Activated naive CD4-positive, alpha-beta T cell treated with anti-CD3 and anti-CD28 coated beads for 36 hours (primary cell): Measurements from ENCODE around the gene CSNK2A1. TPM values are rescaled to one million over a fixed set of nuclear protein-coding genes. Genes with fewer than 3 reads are reported as not detected.

Experiments used
- CTCF ChIA-PET: fragments of 350-600 bp; sonication (Branson Sonifier 250); formaldehyde crosslinking; loops from one replicate; lab custom pipeline; 2021; ENCODE audit warnings: antibody characterized with exemption; lab: Charles Lee
- DNase-seq: peaks from one replicate; pipeline ENCODE4 v3.0.0-alpha.2; 2020
- H3K27ac Mint-ChIP-seq: one replicate; pipeline ENCODE4 v1.8.0; 2021; ENCODE audit warnings: mild to moderate bottlenecking, mixed read lengths
- H3K27me3 Mint-ChIP-seq: one replicate; pipeline ENCODE4 v1.8.0; 2021; ENCODE audit warnings: low read depth, mixed read lengths
- H3K36me3 Mint-ChIP-seq: one replicate; pipeline ENCODE4 v1.8.0; 2021; ENCODE audit warnings: low read depth, mixed read lengths
- H3K4me1 Mint-ChIP-seq: one replicate; pipeline ENCODE4 v1.8.0; 2021; ENCODE audit warnings: low read depth, mixed read lengths
- H3K4me3 Mint-ChIP-seq: one replicate; pipeline ENCODE4 v1.8.0; 2021; ENCODE audit warnings: mild to moderate bottlenecking, moderate library complexity, mixed read lengths
- H3K9me3 Mint-ChIP-seq: one replicate; pipeline ENCODE4 v1.8.0; 2021; ENCODE audit warnings: mixed read lengths
- intact Hi-C: fragments of 100-400 bp; cut with micrococcal nuclease; formaldehyde crosslinking; loops from one replicate; pipeline ENCODE4 v1.15.1; 2023
- total RNA-seq, 2 experiments: library from RNA; stranded (reverse); gene quantifications; one replicate each; pipeline ENCODE4 v1.2.3, GENCODE V29; 2021

Gene CSNK2A1
- total RNA-seq, 2 experiments from 2014 or later: 164 to 167 TPM

DNA sequence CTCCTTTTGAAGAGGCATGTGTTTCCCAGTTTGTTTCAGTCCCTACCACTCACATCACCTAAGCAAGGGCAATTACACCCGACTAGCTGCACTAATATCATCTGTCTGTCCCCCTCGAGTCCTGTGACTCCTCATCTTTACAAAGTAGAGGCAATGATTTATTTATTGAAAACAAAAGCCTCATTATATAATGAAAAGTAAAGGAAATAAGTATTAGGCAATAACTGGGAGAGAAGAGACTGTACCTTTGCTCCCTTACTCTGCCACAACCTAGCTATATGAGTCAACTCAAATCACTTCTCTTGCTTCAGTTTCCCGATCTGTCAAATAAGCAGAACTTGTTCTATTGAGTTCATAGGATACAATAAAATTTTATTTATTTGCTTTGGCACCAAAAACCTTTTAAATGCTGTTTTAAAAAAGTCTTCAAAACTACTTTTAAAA is 38.9 kb downstream of the CSNK2A1 start:
- intact Hi-C loops: no loop called here
- Mint-ChIP-seq H3K36me3 (peaks cover 42% of the 10 kb centered on the region), H3K27me3 (no peaks in the 10 kb centered on the region), H3K9me3 (no peaks in the 10 kb centered on the region), H3K4me3 (no peak overlapping the region), H3K27ac (no peak overlapping the region), H3K4me1 (peaks cover 9% of the 10 kb centered on the region)
- CTCF ChIA-PET: no interaction called here
- no peak for DNase-seq

DNA sequence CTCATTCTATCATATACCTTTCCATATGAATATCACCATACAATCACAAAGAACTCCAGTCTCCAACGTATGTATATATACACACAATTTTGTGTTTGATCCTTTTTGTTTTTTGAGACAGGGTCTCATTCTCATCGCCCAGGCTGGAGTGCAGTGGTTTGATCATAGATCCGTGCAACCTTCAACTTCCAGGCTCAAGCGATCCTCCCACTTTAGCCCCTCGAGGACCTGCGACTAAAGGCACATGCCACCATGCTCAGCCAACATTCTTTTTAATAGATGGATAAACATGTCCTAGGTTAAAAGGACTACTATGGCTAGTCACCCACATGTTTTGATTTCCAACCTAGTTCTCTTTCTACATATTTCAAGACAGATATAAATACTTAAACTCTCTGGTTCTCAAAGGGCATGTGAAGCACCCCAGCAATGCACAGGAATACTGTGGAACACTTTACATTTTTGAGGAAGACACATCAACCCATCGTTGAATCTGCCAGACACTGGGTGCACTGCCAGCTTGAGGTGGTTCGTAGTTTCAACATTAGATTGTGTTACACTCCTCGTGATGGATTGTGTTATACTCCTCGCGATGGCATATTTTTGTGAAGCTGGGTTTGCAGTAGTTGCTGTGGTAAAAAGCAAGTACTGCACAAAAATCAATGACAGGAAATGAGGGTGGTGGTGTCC is 40.4 kb downstream of the CSNK2A1 start:
- H3K27me3 Mint-ChIP-seq: no peaks in the 10 kb centered on the region
- H3K9me3 Mint-ChIP-seq: no peaks in the 10 kb centered on the region
- no peaks in the 10 kb centered on the region for H3K4me1 Mint-ChIP-seq
- DNase-seq: no peak
- CTCF ChIA-PET: no interaction called here
- intact Hi-C loops: no loop called here
- H3K4me3 Mint-ChIP-seq: no peak overlapping the region
- no peak overlapping the region for H3K27ac Mint-ChIP-seq
- H3K36me3 Mint-ChIP-seq: peaks cover 41% of the 10 kb centered on the region

DNA sequence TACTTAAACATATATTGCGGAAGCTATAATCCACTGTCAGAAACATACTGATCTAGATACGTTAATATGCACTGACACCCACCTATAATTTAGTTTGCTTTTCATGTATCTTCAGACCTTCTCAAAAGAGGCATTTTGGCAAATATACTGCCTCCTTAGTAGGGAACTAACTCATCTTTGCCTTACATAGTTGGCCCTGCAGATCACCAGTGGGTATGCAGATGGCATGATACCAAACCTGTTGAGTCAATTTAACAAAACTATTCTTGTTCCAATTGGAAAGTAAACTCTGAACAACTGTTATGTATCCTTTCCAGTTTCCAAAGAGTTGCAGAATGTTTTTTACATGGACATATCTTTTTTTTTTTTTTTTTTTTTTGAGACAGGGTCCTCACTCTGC is 45.6 kb downstream of the CSNK2A1 start:
- Mint-ChIP-seq H3K4me3 (no peak overlapping the region), H3K36me3 (peaks cover 43% of the 10 kb centered on the region), H3K27ac (no peak overlapping the region), H3K9me3 (no peaks in the 10 kb centered on the region), H3K4me1 (no peaks in the 10 kb centered on the region), H3K27me3 (no peaks in the 10 kb centered on the region)
- CTCF ChIA-PET: no interaction called here
- intact Hi-C loops: no loop called here
- DNase-seq: no peak

DNA sequence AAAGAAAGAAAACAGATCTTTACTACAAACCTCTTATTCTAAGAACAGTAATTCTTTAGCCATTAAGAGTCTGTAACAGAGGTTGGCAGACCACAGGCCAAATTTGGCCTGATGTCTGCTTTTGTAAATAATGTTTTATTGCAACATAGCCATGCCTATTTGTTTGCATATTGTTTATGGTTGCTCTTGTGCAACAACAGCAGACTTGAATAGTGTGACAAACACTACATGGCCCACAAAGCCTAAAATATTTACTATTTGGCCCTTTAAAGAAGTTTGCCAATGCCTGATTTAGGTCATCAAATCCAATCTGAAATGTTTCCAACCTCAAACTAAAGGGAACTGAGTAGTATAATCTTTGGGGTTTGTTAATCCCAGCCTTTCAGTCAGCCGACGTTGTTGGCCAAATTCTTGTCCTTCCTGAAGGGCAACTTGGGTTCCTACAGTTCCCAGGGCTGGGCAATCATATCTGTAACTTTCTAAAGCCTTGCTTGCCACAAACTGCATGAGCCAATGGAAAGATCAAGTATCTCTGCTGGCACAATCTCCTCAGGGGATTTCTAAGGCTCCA is 47.4 kb downstream of the CSNK2A1 start:
- intact Hi-C loops: no loop called here
- Mint-ChIP-seq H3K9me3 (no peaks in the 10 kb centered on the region), H3K4me3 (no peak overlapping the region), H3K36me3 (peaks cover 34% of the 10 kb centered on the region), H3K4me1 (no peaks in the 10 kb centered on the region), H3K27me3 (no peaks in the 10 kb centered on the region), H3K27ac (no peak overlapping the region)
- CTCF ChIA-PET: interaction anchor here (0.9 kb wide), 1 partner anchor 133 kb away, joined by 4 read pairs; no protein-coding TSS in a partner anchor
- DNase-seq: no peak

DNA sequence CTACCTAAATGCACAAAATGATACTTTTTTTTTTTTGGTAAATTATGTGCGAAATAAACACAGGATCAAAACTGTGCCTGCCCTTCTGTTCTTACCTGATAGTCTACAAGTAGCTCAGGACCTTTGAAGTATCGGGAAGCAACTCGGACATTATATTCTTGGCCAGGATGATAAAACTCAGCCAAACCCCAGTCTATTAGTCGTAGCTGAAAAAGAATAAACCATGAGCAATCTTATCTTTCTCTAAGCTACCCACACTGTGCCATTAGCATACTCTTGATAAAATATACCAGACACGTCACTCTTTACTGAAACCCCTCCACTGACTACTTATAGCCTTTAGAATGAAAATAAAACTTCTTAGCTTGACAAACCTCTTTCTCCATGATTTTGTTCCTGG is 51.4 kb downstream of the CSNK2A1 start:
- Mint-ChIP-seq H3K27ac (no peak overlapping the region), H3K4me1 (no peaks in the 10 kb centered on the region), H3K4me3 (no peak overlapping the region), H3K36me3 (peaks cover 35% of the 10 kb centered on the region), H3K27me3 (no peaks in the 10 kb centered on the region), H3K9me3 (no peaks in the 10 kb centered on the region)
- DNase-seq: no peak
- intact Hi-C loops: no loop called here
- CTCF ChIA-PET: interaction anchor here (0.7 to 1.5 kb wide), 5 partner anchors 15 to 138 kb away, joined by 3 to 4 read pairs (median 3); no protein-coding TSS in a partner anchor

DNA sequence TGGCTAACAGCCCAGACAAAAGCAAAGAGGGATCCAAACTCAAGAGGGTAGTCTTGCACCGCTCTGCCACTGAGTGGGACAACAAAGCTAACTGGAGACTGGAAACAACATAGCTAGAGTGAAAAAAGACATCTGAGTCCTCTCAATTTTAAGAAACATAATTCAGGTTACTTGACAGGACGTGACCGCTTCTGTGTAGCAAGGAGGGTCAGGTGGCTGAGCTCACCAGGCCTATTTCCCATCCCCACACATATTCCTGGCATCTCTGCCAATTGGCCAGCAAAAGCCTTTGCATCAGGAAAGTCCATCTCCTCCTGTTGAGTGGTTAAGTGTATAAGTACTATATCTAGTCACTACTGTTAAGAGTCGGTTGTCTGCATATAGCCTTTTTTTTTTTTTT is 55.9 kb downstream of the CSNK2A1 start:
- intact Hi-C loops: no loop called here
- Mint-ChIP-seq H3K4me3 (no peak overlapping the region), H3K9me3 (no peaks in the 10 kb centered on the region), H3K27ac (no peak overlapping the region), H3K27me3 (no peaks in the 10 kb centered on the region), H3K4me1 (peaks cover 3% of the 10 kb centered on the region), H3K36me3 (peaks cover 37% of the 10 kb centered on the region)
- DNase-seq: no peak
- CTCF ChIA-PET: no interaction called here

DNA sequence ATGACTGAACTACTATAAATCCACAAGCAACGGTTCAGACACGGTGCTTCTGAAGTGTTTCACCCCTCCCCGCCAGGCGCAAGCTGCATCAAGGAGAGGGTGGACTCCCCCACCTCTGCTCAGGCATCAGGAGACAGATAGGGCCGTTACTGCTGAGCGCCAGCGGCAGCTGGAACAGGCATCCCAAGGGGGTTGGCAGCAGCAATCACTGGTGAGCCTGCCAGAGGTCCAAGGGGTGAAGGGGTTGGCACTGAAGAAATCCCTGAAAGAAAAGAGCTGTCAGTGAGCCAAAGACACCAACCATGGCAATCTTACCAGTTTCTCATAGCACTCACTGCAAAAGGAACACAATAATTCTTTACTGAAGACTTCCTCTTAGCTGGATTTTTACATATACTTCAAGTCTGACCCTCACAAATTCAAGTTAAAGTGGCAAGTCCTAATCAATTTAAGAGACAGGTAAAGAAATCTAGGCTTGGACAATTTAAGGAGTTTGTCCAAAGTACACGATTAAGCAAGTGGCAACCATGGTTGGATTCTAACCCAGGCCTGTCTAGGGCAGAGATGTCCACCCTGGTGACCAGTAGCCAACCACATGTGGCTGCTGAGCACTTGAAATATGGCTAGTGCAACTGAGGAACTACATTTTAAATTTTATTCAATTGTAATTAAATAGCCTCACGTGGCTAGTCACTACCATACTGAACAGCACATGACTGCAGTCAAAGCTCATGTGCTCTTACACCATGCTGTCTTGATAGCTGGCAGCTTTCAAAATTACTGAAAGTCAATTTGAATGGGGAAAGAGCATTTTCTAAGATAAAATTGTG is 59.6 kb downstream of the CSNK2A1 start:
- intact Hi-C loops: no loop called here
- H3K36me3 Mint-ChIP-seq: peaks cover 34% of the 10 kb centered on the region

DNA sequence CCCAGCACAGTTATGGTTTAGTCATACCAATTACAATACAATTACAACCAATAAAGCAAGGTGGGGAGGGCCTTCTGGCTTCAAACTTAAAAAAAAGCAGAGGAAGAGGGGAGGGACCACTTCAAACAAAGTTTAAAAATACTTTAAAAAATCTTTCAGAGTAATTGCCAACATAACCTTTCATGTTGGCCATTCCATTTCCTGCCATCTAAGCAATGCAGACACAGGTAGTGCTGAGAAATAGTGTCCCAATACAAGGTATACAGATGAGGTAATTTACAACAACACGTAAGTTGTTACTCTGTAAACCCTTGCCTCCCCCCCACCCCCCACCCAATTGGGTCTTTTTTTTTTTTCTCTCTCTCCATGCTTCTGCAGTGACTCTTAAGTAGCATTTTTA is 62.4 kb downstream of the CSNK2A1 start:
- Mint-ChIP-seq H3K27me3 (no peaks in the 10 kb centered on the region), H3K27ac (no peak overlapping the region), H3K9me3 (no peaks in the 10 kb centered on the region), H3K4me1 (peaks cover 17% of the 10 kb centered on the region), H3K4me3 (no peak overlapping the region), H3K36me3 (peaks cover 33% of the 10 kb centered on the region)
- intact Hi-C loops: no loop called here
- CTCF ChIA-PET: interaction anchor here (0.6 to 2.2 kb wide), 3 partner anchors 42 to 126 kb away, joined by 3 to 8 read pairs (median 4); no protein-coding TSS in a partner anchor
- DNase-seq: no peak

More for the DNA sequence above, 59.6 kb downstream of the CSNK2A1 start:
- Mint-ChIP-seq H3K4me1 (peaks cover 13% of the 10 kb centered on the region), H3K4me3 (no peak overlapping the region), H3K27ac (no peak overlapping the region), H3K27me3 (no peaks in the 10 kb centered on the region), H3K9me3 (no peaks in the 10 kb centered on the region)
- no peak for DNase-seq
- CTCF ChIA-PET: interaction anchor here (0.7 kb wide), 1 partner anchor 153 kb away, joined by 3 read pairs; no protein-coding TSS in a partner anchor

DNA sequence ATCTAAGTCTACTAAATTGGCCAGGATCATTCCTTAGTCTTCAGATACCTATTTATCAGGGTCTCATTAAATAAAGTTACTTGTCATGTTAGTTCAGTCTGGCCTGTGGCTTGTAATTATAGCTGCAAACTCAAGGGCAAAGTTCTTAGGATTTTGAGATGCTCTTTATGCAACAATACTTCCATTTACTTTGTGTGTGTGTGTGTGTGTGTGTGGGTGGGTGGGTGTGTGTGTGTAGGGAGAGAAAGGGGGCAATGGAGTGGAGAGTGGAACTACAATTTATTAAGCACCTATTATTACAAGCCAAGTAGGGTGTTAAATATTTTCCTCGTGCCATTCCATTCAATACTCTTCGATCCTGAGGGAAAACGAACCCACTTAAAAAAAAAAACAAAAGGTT is 63.5 kb downstream of the CSNK2A1 start:
- Mint-ChIP-seq H3K9me3 (no peaks in the 10 kb centered on the region), H3K27me3 (no peaks in the 10 kb centered on the region), H3K27ac (no peak overlapping the region), H3K4me3 (no peak overlapping the region), H3K36me3 (peaks cover 26% of the 10 kb centered on the region), H3K4me1 (peaks cover 17% of the 10 kb centered on the region)
- DNase-seq: no peak
- CTCF ChIA-PET: interaction anchor here (0.7 to 4.7 kb wide), 4 partner anchors 16 to 126 kb away, joined by 3 to 40 read pairs (median 3); no protein-coding TSS in a partner anchor
- intact Hi-C loops: no loop called here

DNA sequence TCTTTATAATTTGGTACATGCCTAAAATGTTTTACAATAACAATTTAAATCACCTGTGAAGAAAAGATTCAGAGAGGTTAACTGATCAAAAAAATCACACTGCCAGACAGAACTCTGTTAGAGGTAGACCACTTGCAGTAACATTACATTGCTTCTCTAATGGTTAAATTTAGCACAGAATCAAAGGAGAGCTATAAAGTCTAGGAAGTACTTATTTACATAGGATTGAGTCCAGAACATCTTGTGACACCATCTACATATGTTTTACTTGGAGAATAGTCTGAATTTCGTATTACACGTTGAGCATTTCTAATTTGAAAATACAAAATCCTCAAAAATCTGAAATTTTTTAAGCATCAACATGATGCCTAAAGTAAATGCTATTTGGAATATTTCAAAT is 64.1 kb downstream of the CSNK2A1 start:
- peaks cover 23% of the 10 kb centered on the region for H3K36me3 Mint-ChIP-seq
- H3K4me1 Mint-ChIP-seq: peaks cover 20% of the 10 kb centered on the region
- DNase-seq: no peak
- H3K4me3 Mint-ChIP-seq: no peak overlapping the region
- H3K27me3 Mint-ChIP-seq: no peaks in the 10 kb centered on the region
- H3K9me3 Mint-ChIP-seq: no peaks in the 10 kb centered on the region
- H3K27ac Mint-ChIP-seq: no peak overlapping the region
- CTCF ChIA-PET: interaction anchor here (0.7 to 4.7 kb wide), 6 partner anchors 16 to 188 kb away, joined by 3 to 40 read pairs (median 3); no protein-coding TSS in a partner anchor
- intact Hi-C loops: loop anchor here (1.0 to 2.0 kb wide), 5 partner anchors 17 to 125 kb away; partner anchors contain the start of gene TBC1D20

DNA sequence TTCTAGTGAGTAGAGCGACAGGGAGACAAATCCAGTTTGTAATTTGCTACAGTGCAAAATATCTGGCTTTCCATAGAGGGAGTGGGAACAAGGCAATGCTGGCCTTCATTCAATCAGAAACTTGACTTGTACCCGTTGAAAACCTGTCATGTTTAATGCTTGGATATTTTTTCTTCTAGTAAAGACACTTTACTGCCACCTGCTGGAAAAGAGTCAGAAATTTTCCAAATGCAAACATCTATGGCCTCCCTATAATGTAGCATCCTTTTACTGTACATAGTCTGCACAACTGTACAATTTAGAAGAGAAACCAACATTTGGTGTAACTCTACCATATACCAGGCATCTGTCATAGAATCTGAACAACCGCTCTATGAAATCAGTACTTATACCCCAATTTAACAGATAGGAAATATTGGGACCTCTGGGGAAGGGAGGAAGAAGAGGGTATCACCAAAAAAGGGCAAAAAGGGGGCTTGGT is 64.6 kb downstream of the CSNK2A1 start:
- Mint-ChIP-seq H3K36me3 (peaks cover 21% of the 10 kb centered on the region), H3K27ac (no peak overlapping the region), H3K4me3 (no peak overlapping the region), H3K4me1 (peaks cover 22% of the 10 kb centered on the region), H3K9me3 (no peaks in the 10 kb centered on the region), H3K27me3 (no peaks in the 10 kb centered on the region)
- intact Hi-C loops: loop anchor here (1.0 to 2.0 kb wide), 5 partner anchors 16 to 125 kb away; partner anchors contain the start of gene TBC1D20
- CTCF ChIA-PET: interaction anchor here (0.8 to 4.7 kb wide), 10 partner anchors 15 to 188 kb away, joined by 3 to 40 read pairs (median 3); no protein-coding TSS in a partner anchor
- peak; percentile 41 for DNase-seq
